NT2/D1 (cell line): ENCODE results near the gene TMEM132C.

ENCODE experiments used
- DNase-seq: peaks from one replicate; pipeline ENCODE4 v3.0.0-alpha.2; 2011; ENCODE audit warnings: low read depth, low spot score
- H3K27me3 ChIP-seq: 2 replicates; pipeline ENCODE4 v1.6.0; 2011; ENCODE audit warnings: mild to moderate bottlenecking; ENCODE audit not compliant: insufficient read length, insufficient read depth
- H3K36me3 ChIP-seq: 2 replicates; pipeline ENCODE4 v1.6.1; 2011; ENCODE audit warnings: mild to moderate bottlenecking, low read length, mixed read lengths; ENCODE audit not compliant: insufficient read depth, insufficient read length
- H3K4me1 ChIP-seq: 2 replicates; pipeline ENCODE4 v1.5.1; 2011; ENCODE audit not compliant: insufficient read depth, insufficient read length
- H3K4me3 ChIP-seq: 2 replicates; pipeline ENCODE4 v1.5.1; 2011; ENCODE audit warnings: low read depth; ENCODE audit not compliant: insufficient read length
- H3K9ac ChIP-seq: 2 replicates; pipeline ENCODE4 v1.6.0; 2011; ENCODE audit warnings: low read depth; ENCODE audit not compliant: insufficient read length
- H3K9me3 ChIP-seq: 2 replicates; pipeline ENCODE4 v1.5.1; 2011; ENCODE audit warnings: mild to moderate bottlenecking, low read length; ENCODE audit not compliant: insufficient read depth
- SUZ12 ChIP-seq: IDR thresholded peaks from 2 replicates; pipeline ENCODE4 v1.6.1; 2011; ENCODE audit not compliant: insufficient read length, insufficient read depth; ENCODE audit errors: extremely low read depth
- YY1 ChIP-seq: IDR thresholded peaks from 2 replicates; pipeline ENCODE4 v1.6.1; 2011; ENCODE audit not compliant: insufficient read length, insufficient read depth
- ZNF274 ChIP-seq: IDR thresholded peaks from 2 replicates; pipeline ENCODE4 v1.6.1; 2011; ENCODE audit warnings: mild to moderate bottlenecking, low read depth, low read length

Gene TMEM132C

DNA sequence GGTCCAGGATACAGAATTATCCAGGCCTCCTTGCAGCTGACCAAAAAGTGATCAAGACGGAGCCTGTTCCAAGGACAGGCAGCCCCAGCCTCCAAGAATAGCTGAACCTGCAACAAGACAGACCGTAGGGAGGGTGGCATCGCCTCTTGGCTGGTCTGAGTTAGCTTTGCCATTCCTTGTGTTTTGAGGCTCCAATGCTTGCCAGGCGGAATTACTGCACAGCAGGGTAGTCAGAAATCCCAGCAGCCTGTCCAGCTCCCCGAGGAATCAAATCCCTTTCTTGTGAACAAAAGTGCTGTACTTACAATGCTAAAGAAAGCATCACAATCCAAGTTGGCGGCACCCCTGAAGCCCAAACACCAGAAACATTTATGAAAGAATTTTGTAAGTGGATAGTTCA, 246.9 kb downstream of the TMEM132C start:
- no peak for DNase-seq
- H3K36me3 ChIP-seq: no peaks in the 10 kb centered on the region
- H3K9me3 ChIP-seq: peaks cover 5% of the 10 kb centered on the region; the same call in 1 of the 2 replicates
- no peak for TF ChIP-seq YY1
- no peak for TF ChIP-seq ZNF274
- no peak for TF ChIP-seq SUZ12
- H3K4me1 ChIP-seq: peaks cover 4% of the 10 kb centered on the region
- no peak overlapping the region for H3K4me3 ChIP-seq
- H3K27me3 ChIP-seq: no peaks in the 10 kb centered on the region
- H3K9ac ChIP-seq: no peak overlapping the region

DNA sequence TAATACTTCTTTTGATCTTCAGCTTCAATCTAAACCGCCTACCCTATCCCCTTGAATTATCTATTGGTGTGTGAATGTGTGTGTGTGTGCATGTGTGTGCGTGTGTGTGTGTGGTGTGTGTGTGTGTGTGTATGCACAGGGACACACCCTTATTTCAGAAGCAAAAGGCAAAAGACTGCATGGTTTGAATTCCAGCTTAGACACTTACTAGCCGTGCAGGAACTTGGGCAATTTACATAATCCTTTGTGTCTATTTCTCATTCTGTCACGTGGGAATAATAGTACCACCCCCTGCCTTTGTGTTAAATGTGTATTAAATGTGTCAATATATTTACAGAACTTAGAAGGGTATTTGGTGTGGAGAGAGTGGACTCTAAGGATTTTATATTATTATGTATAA, 251.7 kb downstream of the TMEM132C start:
- Histone ChIP-seq H3K4me3 (no peak overlapping the region), H3K36me3 (no peaks in the 10 kb centered on the region), H3K27me3 (no peaks in the 10 kb centered on the region), H3K9me3 (peaks cover 19% of the 10 kb centered on the region; the same call in 1 of the 2 replicates), H3K9ac (no peak overlapping the region), H3K4me1 (peaks cover 2% of the 10 kb centered on the region)
- DNase-seq: no peak
- TF ChIP-seq YY1: no peak
- no peak for TF ChIP-seq ZNF274
- no peak for TF ChIP-seq SUZ12

DNA sequence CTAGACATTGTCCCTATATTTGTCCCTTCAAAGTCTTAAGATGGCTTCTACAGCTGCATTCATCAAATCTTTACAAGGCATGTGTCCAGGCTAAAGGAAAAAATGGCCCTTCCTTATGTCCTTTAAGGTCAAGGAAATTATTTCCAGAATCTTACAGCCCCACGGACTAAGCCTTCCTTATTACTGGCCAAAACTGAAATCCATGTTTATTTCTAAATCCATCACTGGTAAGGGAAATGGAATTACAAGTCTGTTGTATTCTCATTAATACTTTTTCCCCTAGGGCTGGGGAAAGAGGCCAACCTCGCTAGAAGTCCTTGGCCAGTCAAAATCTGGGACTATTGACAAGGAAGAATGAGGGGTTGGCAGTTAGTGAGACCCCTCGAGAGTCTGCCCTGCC, 252.5 kb downstream of the TMEM132C start:
- Histone ChIP-seq H3K4me1 (no peaks in the 10 kb centered on the region), H3K27me3 (no peaks in the 10 kb centered on the region), H3K4me3 (no peak overlapping the region), H3K36me3 (no peaks in the 10 kb centered on the region), H3K9me3 (peaks cover 19% of the 10 kb centered on the region; the same call in 1 of the 2 replicates), H3K9ac (no peak overlapping the region)
- no peak for DNase-seq
- TF ChIP-seq YY1: no peak
- no peak for TF ChIP-seq SUZ12
- no peak for TF ChIP-seq ZNF274

DNA sequence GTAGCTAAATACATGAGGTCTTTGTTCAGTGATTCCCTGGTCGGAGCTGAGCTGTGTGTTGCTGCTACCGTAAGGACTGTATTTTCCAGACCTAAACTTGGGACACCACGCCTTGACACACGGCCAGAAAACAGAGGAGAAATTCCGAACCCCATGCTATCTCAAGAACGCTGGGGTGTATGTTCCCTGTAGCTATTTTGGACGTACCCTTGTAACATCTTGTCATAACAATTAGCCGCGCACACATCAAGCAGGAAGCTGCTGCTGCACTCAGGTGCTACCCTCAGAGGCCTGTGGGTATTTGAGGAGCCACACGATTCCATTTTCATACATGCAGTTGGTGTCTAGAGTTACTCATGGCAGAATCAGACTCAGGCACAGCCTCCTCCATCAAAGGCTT, 255.0 kb downstream of the TMEM132C start:
- Histone ChIP-seq H3K9me3 (peaks cover 14% of the 10 kb centered on the region; the same call in 1 of the 2 replicates), H3K27me3 (no peaks in the 10 kb centered on the region), H3K4me3 (no peak overlapping the region), H3K9ac (no peak overlapping the region), H3K4me1 (no peaks in the 10 kb centered on the region), H3K36me3 (no peaks in the 10 kb centered on the region)
- TF ChIP-seq SUZ12: no peak
- TF ChIP-seq YY1: no peak
- TF ChIP-seq ZNF274: no peak
- DNase-seq: no peak

DNA sequence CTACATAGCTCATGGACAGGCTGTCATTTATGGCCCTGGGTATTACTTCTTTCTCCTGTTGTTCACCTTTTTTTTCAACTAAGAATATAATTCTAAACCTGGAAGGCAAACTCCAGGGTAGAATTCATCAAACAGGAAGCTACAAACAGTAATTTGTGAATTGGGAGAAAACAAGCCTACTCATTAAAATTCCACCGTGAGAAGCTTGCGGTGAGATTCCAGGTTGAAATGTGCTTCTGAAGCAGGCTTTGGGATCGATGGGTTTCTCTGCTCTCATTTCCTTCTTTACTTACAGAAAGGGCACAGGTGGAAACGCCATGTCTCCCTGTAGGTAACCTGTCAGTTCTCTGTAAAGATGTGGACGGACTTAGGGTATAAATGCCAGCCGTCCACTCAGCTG, 257.5 kb downstream of the TMEM132C start:
- Histone ChIP-seq H3K4me1 (no peaks in the 10 kb centered on the region), H3K9me3 (peaks cover 14% of the 10 kb centered on the region; the same call in 1 of the 2 replicates)

DNA sequence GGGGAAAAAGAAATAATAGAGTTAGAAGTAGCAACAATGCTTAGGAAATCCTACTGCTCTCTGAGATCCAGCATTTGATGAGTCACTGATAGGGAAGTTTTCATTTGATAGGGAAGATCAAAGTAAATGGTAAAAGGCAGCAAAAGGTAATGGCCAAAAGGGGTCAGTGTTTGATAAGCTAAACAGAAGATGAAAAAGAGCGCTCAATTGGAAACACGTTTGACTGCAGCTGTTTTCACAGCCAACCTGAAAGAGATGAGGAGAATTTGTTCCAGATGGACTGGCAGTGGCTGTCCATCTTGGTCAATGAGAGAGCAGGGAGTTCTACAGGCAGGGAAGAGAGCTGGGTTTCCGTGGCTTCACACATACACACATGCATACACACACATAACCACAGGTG, 264.2 kb downstream of the TMEM132C start:
- DNase-seq: no peak
- Histone ChIP-seq H3K36me3 (no peaks in the 10 kb centered on the region), H3K4me3 (no peak overlapping the region), H3K27me3 (no peaks in the 10 kb centered on the region), H3K9me3 (no peaks in the 10 kb centered on the region), H3K9ac (no peak overlapping the region), H3K4me1 (no peaks in the 10 kb centered on the region)
- no peak for TF ChIP-seq SUZ12

More for the DNA sequence above, 257.5 kb downstream of the TMEM132C start:
- H3K9ac ChIP-seq: no peak overlapping the region
- TF ChIP-seq ZNF274 (no peak), SUZ12 (no peak), YY1 (no peak)
- DNase-seq: no peak
- H3K4me3 ChIP-seq: no peak overlapping the region
- H3K27me3 ChIP-seq: no peaks in the 10 kb centered on the region
- H3K36me3 ChIP-seq: no peaks in the 10 kb centered on the region

DNA sequence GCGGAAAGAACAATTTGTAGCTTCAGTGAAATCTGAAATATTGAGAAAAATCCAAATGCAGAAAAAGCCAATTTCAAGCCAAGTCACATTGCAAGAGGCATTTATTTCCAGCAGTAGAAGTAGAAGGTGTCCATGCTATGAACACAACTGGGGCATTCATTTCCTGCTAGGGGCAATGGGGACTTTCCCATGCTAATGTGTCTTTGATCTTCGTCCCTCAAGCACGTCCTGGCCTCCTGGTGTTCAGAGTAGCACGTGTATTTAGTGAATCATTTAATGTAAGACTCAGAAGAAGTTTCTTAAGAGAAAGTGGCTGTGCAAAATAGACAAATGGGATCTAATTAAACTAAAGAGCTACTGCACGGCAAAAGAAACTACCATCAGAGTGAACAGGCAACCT, 267.9 kb downstream of the TMEM132C start:
- Histone ChIP-seq H3K4me1 (no peaks in the 10 kb centered on the region), H3K9me3 (no peaks in the 10 kb centered on the region), H3K4me3 (no peak overlapping the region), H3K36me3 (no peaks in the 10 kb centered on the region), H3K9ac (no peak overlapping the region), H3K27me3 (no peaks in the 10 kb centered on the region)
- TF ChIP-seq ZNF274 (no peak), YY1 (no peak), SUZ12 (no peak)
- no peak for DNase-seq

DNA sequence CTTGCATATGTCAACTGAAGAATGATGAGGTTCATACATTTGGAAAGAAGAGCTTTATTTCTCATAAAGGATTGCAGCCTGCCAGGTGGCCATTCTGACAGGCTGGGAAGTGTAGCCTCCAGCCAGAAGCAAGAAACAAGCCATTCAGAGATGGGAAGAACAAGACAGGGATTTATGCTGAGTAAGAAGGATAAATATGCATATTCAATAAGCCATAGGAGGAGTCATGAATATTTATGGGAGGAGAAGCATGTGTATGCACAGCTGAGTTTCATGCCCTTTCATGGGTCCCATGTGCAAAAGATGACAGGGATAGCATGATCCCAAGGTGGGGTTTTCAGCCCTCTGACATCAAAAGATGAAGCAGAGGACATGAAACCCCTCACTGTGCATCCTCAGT, 269.8 kb downstream of the TMEM132C start:
- H3K27me3 ChIP-seq: no peaks in the 10 kb centered on the region
- no peaks in the 10 kb centered on the region for H3K36me3 ChIP-seq
- DNase-seq: no peak
- H3K9me3 ChIP-seq: no peaks in the 10 kb centered on the region
- no peak overlapping the region for H3K4me3 ChIP-seq
- no peaks in the 10 kb centered on the region for H3K4me1 ChIP-seq
- H3K9ac ChIP-seq: no peak overlapping the region
- TF ChIP-seq ZNF274: no peak
- TF ChIP-seq YY1: no peak
- TF ChIP-seq SUZ12: no peak
